DOHH2 (cell line): ENCODE data around the gene NUP205.

Experiments
- H3F3A ChIP-seq: fragments of 200-600 bp; sonication (generic), shearing (Covaris generic); 2 replicates; pipeline ENCODE4 v1.6.0; 2016; ENCODE audit warnings: antibody characterized with exemption, mild to moderate bottlenecking; ENCODE audit not compliant: control insufficient read depth, insufficient read depth
- H3K27ac ChIP-seq: fragments of 200-600 bp; sonication (generic); 2 replicates; pipeline ENCODE4 v1.5.1; 2014; ENCODE audit warnings: low read depth, mild to moderate bottlenecking, low read length, moderate library complexity
- H3K27me3 ChIP-seq: fragments of 200-600 bp; sonication (generic); 2 replicates; pipeline ENCODE4 v1.6.1; 2014; ENCODE audit warnings: mild to moderate bottlenecking, low read length, mixed read lengths; ENCODE audit not compliant: control insufficient read depth
- H3K36me3 ChIP-seq: fragments of 200-600 bp; sonication (generic); 2 replicates; pipeline ENCODE4 v1.6.1; 2014; ENCODE audit warnings: mild to moderate bottlenecking, low read length, moderate library complexity, mixed read lengths; ENCODE audit not compliant: control insufficient read depth
- H3K4me1 ChIP-seq: fragments of 200-600 bp; sonication (generic); 2 replicates; pipeline ENCODE4 v1.6.1; 2014; ENCODE audit warnings: mild to moderate bottlenecking, low read length, mixed read lengths; ENCODE audit not compliant: control insufficient read depth
- H3K4me2 ChIP-seq: fragments of 200-600 bp; sonication (generic); 2 replicates; pipeline ENCODE4 v1.6.0; 2014; ENCODE audit warnings: mild to moderate bottlenecking, low read length, moderate library complexity
- H3K4me3 ChIP-seq: fragments of 200-600 bp; sonication (generic); 2 replicates; pipeline ENCODE4 v1.5.1; 2014; ENCODE audit warnings: mild to moderate bottlenecking, low read length, mixed read lengths
- H3K79me2 ChIP-seq: fragments of 200-600 bp; sonication (generic); 2 replicates; pipeline ENCODE4 v1.6.1; 2014; ENCODE audit warnings: mild to moderate bottlenecking, low read length, mixed read lengths; ENCODE audit not compliant: control insufficient read depth
- H3K9me2 ChIP-seq: fragments of 200-600 bp; sonication (generic); replicated peaks from 2 replicates; pipeline ENCODE4 v1.6.1; 2014; ENCODE audit warnings: mild to moderate bottlenecking, low read length, mixed read lengths; ENCODE audit not compliant: control insufficient read depth
- H3K9me3 ChIP-seq: fragments of 200-600 bp; sonication (generic); 2 replicates; pipeline ENCODE4 v1.6.1; 2014; ENCODE audit warnings: antibody characterized with exemption, low read length, mixed read lengths; ENCODE audit not compliant: control insufficient read depth, insufficient read depth
- H4K20me1 ChIP-seq: fragments of 200-600 bp; sonication (generic); 2 replicates; pipeline ENCODE4 v1.6.0; 2014; ENCODE audit warnings: low read depth, mild to moderate bottlenecking, antibody characterized with exemption, low read length, moderate library complexity; ENCODE audit not compliant: control insufficient read depth, insufficient read depth
- CTCF ChIP-seq: fragments of 200-600 bp; sonication (generic); IDR thresholded peaks from one replicate; pipeline ENCODE4 v1.5.1; 2014; ENCODE audit warnings: antibody characterized with exemption, mild to moderate bottlenecking, low read depth, low read length; ENCODE audit not compliant: poor library complexity, severe bottlenecking
- EZH2phosphoT487 ChIP-seq: fragments of 200-600 bp; sonication (generic); IDR thresholded peaks from 2 replicates; pipeline ENCODE4 v1.6.1; 2017; ENCODE audit warnings: borderline replicate concordance, mild to moderate bottlenecking, antibody characterized with exemption, low read length, moderate library complexity, mixed read lengths

The NUP205 gene

GRCh38 chr7:135616136-135616535 lies 58.4 kb downstream of the NUP205 start:
- Histone ChIP-seq H3F3A (peaks cover 22% of the 10 kb centered on the region), H3K36me3 (peaks cover 92% of the 10 kb centered on the region), H3K27me3 (no peaks in the 10 kb centered on the region), H3K27ac (no peak overlapping the region), H3K4me3 (no peak overlapping the region), H3K79me2 (no peaks in the 10 kb centered on the region), H3K9me3 (no peaks in the 10 kb centered on the region), H4K20me1 (no peaks in the 10 kb centered on the region), H3K4me1 (no peaks in the 10 kb centered on the region), H3K4me2 (no peak overlapping the region), H3K9me2 (no peaks in the 10 kb centered on the region)
- no peak for TF ChIP-seq CTCF
- TF ChIP-seq EZH2phosphoT487 = no peak

GRCh38 chr7:135617781-135618180 lies 60.1 kb downstream of the NUP205 start:
- H3K4me1 ChIP-seq = no peaks in the 10 kb centered on the region
- no peak for TF ChIP-seq CTCF
- no peak for TF ChIP-seq EZH2phosphoT487

GRCh38 chr7:135618510-135618909 lies 60.8 kb downstream of the NUP205 start:
- H3K27ac ChIP-seq = no peak overlapping the region
- H3K36me3 ChIP-seq = peaks cover 94% of the 10 kb centered on the region
- no peak for TF ChIP-seq EZH2phosphoT487
- TF ChIP-seq CTCF = no peak
- H3K27me3 ChIP-seq = no peaks in the 10 kb centered on the region
- H3F3A ChIP-seq = peaks cover 22% of the 10 kb centered on the region
- H3K9me3 ChIP-seq = no peaks in the 10 kb centered on the region
- no peaks in the 10 kb centered on the region for H4K20me1 ChIP-seq
- no peak overlapping the region for H3K4me2 ChIP-seq
- no peaks in the 10 kb centered on the region for H3K4me1 ChIP-seq
- H3K4me3 ChIP-seq = no peak overlapping the region
- no peaks in the 10 kb centered on the region for H3K79me2 ChIP-seq
- no peaks in the 10 kb centered on the region for H3K9me2 ChIP-seq

More at GRCh38 chr7:135617781-135618180, 60.1 kb downstream of the NUP205 start:
- peaks cover 92% of the 10 kb centered on the region for H3K36me3 ChIP-seq
- H3K9me3 ChIP-seq = no peaks in the 10 kb centered on the region
- H3K79me2 ChIP-seq = no peaks in the 10 kb centered on the region
- H3K9me2 ChIP-seq = no peaks in the 10 kb centered on the region
- H4K20me1 ChIP-seq = no peaks in the 10 kb centered on the region
- no peak overlapping the region for H3K4me2 ChIP-seq
- peaks cover 22% of the 10 kb centered on the region for H3F3A ChIP-seq
- no peak overlapping the region for H3K4me3 ChIP-seq
- H3K27ac ChIP-seq = no peak overlapping the region
- H3K27me3 ChIP-seq = no peaks in the 10 kb centered on the region
